ENCODE measurements around the gene LURAP1L.

DNA sequence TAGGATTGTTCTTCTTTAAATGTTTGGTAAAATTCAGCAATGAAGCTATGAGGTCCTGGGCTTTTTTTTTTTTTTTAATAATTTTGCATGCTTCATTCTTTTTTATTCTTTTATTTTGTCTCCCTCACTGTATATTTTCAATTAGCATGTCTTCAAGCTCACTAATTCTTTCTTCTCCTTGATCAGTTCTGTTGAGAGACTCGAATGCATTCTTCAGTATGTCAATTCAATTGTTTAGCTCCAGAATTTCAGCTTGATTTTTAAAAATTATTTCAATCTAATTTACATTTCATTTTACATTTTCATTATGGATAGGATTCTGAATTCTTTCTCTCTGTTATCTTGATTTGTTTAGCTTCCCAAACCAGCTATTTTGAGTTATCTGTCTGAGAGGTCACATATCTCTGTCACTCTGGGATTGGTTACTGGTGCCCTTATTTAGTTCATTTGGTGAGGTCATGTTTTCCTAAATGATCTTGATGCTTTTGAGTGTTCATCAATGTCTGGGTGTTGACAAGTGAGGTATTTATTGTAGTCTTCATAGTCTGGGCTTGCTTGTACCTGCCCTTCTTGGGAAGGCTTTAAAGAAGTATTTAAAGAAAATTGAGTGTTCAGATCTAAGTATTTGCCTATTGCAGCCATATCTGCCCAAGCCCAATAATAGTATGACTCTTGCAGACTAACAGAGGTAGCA, 9.1 kb downstream of the LURAP1L start:
- TF ChIP-seq CTCF (IDR thresholded peaks at IDR 0.05) (no peak), POLR2A (IDR thresholded peaks at IDR 0.05) (no peak), EP300 (IDR thresholded peaks at IDR 0.05) (no peak)

All from ovary (tissue), 3 donors.